Globus pallidus (tissue), 1 donor: ENCODE measurements around the gene DBF4B.
"Not testable (repeated sequence)": the region's sequence is repeated elsewhere in the genome, so short reads cannot be mapped to it uniquely, and the experiment has no call there.

Experiments used
- DNase-seq: peaks from one replicate; pipeline ENCODE4 v3.0.0-alpha.2; 2015; ENCODE audit warnings: low spot score

Gene DBF4B, protein sequence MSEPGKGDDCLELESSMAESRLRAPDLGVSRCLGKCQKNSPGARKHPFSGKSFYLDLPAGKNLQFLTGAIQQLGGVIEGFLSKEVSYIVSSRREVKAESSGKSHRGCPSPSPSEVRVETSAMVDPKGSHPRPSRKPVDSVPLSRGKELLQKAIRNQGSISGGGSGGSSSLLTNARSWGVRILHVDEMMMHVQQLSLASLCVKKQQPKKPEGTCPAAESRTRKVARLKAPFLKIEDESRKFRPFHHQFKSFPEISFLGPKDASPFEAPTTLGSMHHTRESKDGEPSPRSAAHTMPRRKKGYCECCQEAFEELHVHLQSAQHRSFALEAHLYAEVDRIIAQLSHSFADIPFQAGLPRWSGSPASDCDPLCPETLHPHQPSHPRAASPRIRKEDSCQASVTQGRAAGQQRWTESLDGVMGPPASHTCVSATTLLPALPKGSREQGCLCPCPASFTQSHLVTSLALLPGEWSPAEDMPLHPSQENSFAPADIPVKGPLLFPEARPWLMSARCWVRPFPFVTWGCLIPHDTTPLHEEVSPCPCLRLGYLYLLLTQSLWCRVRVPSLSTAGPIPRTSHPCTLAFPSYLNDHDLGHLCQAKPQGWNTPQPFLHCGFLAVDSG

DNA sequence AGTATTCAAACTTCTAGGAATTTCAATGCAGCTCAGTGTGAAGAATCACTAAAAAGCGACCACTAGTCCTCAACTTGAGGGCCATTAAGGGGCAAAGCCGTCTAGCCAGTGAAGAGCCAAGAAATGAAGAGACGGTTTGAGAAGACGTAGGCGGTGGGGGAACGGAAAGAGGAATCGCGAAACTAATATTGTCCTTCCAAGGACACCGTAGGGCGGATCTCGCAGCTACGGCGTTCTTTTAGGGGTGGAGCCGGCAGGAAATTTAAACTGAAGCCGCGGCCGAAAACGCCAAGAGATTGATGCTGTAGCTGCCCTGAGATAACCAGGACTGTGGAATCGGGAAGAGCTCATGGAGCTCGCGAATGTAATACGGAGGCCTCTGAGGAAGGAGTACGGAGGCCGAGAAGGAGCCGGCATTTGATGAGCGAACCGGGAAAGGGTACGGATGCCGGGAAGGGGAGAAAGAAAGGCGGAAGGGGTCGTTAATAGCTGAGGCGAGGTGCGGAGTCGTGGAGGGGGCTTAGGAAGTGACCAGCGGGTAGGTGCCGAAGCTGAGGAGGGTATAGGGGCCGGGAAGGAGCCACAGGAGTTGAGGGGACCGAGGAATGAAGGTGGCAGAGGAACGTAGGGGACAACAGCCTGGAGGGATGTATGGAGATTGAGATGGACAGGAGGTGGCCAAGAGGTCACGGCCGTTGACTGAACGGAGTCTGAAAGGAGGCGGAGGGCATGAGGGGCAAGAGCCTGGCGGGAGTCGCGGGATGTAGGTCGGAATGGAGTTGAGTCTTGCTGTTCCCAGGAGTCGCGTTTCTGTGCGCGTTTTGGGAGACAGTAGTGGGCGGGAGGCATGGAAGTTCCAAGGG is at the start of gene DBF4B:
DBF4B (plus strand) TSS at position 265 of the 863 bp plus-strand sequence; CDS start at position 421, 156 bp downstream.
- peak; percentile 84 for DNase-seq

DNA sequence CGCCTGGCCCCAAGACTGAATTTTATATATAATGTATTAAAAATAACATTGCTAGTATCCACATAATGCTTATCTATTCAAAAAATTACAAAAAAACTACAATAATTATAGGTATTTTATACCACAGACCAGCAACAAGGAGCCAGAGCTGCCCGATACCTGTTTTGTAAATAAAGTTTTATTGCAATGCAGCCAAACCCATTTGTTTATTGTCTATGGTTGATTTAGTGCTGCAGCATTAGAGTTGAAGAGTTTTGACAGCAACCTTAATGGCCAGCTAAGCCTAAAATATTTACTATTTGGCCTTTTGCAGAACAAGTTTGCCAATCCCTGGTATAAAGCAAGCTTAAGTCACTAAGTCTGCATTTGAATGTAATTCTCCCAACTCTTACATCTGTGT is 46.6 kb upstream of the DBF4B start:
- no peak for DNase-seq

DNA sequence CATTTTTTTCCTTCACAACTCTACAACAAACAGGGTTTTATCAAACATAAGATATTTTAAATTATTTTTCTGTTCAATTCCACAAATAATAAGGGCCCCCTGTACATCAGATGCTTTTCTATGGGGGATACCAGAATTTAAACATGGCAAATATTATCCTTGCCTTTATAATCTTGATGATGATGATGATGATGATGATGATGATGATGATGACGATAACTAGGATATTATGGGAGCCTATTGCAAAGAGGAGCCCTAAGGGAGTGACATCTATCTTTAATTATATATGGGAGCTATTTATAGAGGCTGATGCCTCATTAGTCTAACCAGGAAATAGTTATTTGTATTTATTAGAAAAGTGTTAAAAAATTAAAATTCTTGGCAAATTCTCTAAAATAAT is 45.4 kb upstream of the DBF4B start:
- no peak for DNase-seq

DNA sequence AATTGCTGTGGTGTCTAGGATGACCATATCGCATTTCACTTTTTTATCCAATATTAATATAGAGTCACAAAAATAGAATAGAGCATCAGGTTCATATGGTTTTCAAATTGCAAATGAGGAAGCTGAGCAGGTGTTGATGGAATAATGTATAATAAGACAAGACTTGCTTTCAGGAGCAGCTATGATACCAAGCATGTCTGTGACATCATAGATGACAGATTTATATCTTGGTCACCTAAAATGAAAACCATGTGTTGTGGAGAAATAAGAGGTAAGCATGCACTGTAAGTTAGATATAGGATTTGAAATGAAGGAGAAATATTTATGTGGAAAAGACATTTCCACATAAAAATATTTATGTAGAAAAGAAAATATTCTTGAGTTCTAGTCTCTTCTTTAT is 43.6 kb upstream of the DBF4B start:
- DNase-seq: no peak

DNA sequence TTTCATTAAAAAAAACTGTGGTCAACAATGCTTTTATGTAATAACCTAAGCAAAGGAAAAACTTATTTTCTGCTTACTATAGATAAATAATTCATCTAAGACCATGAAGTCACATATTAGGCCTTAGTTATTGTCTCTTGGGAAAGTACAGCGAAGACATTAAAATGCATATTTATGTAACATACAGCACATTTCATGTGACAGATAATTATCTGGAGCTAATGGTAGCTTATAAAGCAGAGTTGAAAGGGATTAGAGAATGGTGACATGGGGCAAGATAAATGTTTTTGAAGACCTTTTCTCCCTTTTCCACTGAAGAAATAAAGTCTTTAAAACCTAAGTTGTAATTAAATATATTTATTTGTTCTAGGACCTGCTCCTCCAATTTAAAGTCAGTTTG is 42.5 kb upstream of the DBF4B start:
- no peak for DNase-seq

DNA sequence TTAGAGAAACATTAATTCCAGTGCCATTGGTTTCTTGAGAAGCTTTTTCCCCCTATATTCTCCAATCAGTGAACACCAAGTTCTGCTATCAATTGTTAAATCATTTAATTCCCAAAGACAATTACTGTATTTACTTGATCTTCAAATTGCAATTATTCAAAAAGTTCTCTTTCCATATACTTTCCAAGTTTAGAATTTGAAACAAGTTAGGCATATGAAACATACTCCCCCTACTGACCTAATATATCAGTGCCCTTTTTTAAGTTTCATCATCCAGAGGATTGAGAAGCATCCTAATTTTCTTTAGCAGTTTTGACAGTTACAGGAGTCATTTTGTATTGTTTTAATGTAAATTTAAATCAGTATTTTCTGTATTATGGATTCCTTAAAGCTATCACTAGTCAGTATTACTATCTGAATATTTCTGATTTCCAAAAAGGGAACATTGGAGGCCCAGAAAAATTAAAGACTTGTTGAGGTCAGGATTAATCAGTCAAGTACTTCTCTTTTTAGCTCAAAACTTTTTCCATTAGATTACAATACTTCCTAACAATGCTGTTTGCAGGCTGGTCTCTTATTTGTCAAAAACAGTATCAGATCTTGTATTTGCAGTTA is 35.9 kb upstream of the DBF4B start:
- DNase-seq: no peak

DNA sequence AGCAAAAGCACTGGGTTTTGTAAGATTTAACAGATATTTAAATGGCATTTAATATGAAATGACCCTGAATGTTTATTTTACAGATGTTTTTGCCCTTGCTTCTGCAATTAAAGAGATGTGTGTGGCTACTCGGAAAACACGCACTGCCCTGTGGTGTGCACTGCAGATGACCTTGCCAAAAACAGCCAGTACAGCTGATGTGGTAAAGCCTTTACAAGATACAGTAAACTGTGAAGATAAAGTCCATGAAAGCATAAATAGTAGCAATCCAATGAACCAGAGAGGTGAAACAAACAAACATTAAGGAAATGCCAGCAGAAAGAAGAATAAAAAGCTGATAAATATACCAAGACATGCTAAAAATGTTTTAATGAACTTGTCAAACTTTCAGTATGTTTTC is 34.6 kb upstream of the DBF4B start:
- no peak for DNase-seq

DNA sequence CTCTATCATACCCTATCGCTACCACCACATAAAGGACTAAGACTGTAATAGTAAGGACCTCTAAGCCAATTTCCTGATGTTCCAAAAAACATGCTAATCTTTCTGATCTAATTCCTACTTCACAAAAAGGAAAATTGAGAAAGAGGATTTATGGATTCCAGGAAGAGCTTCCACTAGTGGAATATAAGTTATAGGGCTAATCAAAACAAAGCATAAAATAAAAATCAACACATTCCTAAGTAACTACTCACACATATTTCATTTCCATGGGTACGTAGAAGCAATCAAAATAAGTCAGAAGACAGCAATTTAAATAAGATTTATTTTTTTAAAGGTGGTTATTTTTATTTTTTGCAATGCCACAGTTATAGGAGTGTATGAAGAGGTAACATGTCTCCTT is 31.3 kb upstream of the DBF4B start:
- no peak for DNase-seq

DNA sequence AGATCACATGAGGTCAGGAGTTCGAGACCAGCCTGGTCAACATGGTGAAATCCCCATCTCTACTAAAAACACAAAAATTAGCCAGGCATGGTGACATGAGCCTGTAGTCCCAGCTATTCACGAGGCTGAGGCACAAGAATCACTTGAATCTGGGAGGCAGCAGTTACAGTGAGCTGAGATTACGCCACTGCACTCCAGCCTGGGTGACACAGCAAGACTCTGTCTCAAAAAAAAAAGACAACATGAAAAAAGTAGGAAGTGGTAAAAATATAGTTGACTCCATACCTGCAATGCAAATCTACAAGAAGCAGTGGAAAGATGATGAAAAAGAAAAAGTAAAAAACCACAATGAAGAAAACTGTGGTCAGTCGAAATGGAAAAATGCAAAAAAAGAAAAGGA is 25.2 kb upstream of the DBF4B start:
- not testable (repeated sequence) for DNase-seq

DNA sequence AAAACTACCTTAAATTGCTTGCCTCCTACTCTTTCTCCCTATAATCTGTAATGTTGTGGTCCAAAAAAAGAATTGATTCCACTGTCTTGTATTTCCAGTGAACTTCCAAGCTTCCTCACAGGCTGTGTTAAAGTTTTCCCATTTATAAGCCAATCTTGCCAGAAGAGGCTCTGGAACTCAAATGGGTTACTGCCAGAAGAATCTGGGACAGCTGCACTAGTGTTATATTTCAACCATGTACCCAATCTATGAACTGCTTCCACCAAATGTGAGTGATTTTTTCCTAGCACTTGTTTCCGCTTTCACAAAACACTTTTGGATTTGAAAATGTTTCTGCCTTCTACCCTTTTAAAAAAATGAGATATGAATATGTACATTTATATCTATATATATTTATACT is 20.7 kb upstream of the DBF4B start:
- DNase-seq: no peak

DNA sequence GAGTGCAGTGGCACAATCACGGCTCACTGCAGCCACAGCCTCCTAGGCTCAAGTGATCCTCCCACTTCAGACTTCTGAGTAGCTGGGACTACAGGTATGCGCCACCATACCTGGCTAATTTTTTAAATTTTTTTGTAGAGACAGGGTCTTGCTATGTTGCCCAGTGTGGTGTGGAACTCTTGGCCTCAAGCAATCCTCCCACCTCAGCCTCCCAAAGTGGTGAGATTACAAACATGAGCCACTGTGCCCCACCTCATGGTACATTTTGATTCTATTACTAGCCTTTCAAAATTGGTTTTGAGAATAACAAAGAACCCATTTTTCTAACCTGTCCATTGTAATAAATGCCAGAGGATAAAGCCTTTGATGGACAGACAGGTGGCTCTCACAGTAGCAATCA is 20.3 kb upstream of the DBF4B start:
- DNase-seq: no peak

DNA sequence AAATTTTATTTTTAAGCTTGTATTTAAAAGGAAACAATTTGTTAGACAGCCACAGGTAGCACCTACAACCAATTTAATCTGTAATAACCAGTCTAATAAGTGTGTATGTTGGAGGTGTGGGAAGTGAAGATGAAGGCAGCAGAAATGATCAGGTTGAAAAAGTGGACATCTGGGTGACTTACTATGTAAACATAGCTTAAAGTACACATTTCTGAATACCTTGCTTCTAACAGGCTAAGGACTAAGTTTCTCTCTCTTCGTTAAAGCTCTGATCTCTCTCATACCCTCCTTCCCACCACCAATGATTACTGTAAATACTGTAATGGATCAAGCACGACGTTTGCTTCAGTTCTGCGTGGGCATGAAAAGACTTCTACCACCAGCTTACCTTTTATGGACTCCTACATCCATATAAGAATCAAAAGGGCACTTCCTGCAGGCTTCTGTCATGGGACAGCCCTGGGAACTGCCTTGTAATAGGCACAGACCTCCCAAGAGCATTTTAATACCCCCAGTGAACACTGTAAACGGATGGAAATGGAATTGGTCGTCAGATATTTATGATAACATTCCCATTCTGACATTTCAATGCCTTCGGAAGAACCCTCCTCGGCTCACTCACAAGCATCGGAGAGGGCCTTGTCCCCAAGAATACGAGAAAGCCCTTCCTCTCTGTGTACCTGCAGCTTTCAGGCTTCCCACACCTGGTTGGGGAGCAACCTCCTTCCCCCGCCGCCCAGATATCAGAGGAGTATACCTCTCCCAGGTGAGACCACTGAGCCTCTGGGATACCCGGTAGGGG is 19.6 kb upstream of the DBF4B start:
- no peak for DNase-seq

DNA sequence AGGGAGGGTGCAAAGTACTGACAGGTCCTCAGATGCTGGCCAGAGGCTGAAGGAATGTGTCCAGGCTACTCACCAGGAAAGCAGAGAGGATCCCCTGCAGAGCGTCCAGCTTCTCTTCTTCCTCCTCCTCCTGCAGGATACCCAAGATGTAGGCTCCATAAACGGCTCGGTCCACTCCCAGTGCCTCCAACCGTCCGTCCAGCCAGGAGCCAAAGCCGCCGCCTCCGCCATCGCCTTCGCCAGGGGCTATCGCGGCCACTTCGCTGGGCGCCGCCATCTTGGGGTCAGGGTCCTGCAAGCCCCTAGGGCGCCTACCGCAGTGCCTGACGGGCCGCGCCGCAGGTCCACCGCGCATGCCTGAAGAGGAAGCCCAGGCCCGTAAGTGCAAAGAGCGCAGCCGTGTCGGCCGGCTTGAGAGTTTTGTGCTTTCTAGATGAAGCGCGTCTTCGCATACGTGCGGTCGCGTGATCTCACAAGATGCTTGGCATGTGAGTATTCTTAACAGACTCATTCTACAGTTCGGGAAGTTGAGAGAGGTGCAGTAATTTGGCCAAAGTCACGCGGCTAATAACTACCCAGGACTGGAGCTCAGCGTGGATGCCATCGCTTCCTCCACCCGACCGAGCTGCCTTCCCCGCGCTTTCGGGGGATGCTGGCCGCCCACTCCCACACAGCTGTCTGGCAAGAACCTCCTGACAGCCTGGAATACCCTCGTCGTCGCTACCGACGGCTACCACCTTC is 18.8 kb upstream of the DBF4B start, which contains the start of gene CCDC43:
CCDC43 (minus strand) TSS at position 300 of the 741 bp plus-strand sequence; CDS start at position 277, 23 bp downstream.
- peak; percentile 85 for DNase-seq

DNA sequence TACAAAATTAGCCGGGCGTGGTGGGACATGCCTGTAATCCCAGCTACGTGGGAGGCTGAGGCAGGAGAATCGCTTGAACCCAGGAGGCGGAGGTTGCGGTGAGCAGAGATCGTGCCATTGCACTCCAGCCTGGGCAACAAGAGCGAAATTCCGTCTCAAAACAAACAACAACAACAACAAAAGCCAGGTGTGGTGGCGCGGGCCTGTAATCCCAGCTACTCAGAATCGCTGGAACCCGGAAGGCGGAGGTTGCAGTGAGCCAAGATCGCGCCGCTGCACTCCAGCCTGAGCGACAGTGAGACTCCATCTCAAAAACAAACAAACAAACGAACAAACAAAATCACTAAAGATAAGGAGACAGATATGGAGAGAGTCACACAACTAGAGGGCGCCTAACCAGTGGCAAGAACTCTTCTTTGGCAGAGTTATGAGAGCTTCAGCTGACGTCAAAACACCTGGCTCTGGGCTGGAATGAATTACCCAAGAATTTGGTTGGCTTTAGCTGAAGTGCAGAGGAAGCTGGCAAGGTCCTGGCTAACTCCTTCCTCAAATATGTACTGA is 17.6 kb upstream of the DBF4B start:
- DNase-seq: not testable (repeated sequence)

DNA sequence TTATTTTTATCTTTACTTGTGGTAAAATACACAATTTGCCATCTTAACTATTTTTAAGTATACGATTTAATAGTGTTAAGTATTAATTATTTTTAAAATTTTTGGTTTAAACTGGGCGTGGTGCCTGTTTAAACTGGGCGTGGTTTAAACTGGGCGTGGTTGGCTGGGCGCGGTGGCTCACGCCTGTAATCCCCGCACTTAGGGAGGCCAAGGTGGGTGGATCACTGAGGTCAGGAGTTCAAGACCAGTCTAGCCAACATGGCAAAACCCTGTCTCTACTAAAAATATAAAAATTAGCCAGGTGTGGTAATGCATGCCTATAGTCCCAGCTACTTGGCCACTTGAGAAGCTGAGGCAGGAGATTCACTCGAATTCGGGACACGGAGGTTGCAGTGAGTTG is 14.9 kb upstream of the DBF4B start:
- no peak for DNase-seq

DNA sequence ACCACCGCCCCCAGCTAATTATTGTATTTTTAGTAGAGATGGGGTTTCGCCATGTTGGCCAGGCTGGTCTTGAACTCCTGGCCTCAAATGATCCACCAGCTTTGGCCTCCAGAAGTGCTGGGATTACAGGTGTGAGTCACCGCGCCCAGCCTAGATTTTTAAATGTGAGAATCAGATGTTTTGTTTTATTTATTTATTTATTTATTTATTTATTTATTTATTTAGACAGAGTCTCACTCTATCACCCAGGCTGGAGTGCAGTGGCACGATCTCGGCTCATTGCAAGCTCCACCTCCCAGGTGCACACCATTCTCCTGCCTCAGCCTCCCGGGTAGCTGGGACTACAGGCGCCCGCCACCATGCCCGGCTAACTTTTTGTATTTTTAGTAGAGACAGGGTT is 8.2 kb upstream of the DBF4B start:
- not testable (repeated sequence) for DNase-seq

DNA sequence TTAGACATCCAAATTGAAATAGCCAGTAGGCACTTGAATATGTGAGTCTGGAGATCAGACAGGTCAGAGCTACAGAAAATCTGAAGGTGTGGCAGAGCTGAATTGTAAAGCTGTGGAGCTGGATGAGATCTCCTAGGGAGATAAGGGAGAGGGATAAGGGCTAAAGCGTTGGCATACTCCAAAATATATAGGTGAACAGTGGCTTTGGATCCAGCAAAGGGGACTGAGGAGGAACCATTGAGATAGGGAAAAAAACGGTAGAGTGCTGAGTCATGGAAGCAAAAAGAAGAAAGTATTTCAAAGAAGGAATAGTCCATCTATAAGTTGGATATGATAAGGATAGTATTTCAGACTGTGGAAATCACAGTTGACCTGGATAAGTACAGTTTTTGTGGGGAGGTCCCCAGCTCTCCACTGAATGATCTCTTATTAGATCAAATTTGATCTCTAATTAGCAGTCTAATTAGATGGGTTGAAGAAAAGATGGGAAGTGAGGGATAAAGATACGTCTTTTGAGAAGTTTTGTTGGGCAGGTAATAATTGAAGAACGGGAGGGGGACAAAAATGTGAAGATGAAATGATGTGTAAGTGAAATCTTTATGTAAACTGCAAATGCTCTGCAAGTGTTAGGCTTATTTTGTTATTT is 587 bp upstream of the DBF4B start:
- DNase-seq: peak; percentile 3

DNA sequence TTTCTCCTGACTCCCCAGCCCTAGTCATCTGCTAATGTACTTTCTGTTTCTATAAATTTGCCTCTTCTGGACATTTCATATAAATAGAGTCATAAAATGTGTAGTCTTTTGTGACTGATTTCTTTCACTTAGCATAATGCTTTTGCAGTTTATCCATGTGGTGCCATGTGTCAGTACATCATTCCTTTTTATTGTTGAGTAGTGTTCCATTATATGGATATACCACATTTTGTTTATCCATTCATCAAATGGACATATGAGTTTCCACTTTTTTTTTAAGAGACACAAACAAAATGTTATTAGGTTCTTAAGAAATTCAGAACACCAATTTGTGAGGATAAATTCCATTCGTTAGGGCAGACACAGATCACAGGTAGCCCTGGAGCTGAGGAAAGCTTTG is 11.0 kb downstream of the DBF4B start:
- DNase-seq: no peak

DNA sequence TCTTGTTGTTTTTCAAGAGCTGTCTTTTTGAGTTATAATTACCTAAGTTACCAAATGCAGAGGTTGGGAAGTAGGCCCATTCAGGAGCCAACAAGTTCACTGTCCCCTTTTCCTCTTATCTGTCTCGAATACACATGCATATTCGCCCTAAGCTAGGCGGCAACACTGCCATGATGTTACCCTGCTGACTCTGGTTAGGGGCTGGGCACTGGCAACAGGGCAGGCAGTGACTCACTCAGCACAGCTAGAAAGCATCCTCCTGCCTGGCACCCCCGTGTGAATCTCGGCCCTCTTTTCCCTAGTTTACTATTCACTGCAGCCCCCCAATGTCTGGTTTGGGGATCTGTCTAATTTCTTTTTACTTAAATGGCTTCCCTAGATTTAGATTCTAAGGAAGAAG is 13.8 kb downstream of the DBF4B start:
- no peak for DNase-seq

DNA sequence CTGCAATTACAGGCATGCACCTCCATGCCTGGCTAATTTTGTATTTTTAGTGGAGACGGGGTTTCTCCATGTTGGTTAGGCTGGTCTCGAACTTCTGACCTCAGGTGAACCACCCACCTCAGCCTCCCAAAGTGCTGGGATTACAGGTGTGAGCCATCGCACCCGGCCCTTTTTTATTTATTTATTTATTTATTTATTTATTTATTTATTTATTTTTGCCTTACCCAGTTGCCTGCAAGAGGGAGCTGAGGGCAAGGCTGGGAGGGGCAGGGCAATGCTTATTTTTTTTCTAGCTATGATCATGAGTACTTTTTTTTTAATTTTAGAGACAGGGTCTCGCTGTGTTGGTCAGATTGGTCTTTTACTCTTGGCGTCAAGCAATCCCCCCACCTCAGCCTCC is 17.7 kb downstream of the DBF4B start:
- DNase-seq: not testable (repeated sequence)
